NCI-H446 (cell line): Measurements from ENCODE around the gene POSTN.
"Not testable (repeated sequence)": the region's sequence is repeated elsewhere in the genome, so short reads cannot be mapped to it uniquely, and the experiment has no call there.

Experiments
- DNase-seq, 2 experiments: peaks; one replicate each; lab custom pipeline; 2025; lab: John Stamatoyannopoulos, UW

POSTN gene

DNA sequence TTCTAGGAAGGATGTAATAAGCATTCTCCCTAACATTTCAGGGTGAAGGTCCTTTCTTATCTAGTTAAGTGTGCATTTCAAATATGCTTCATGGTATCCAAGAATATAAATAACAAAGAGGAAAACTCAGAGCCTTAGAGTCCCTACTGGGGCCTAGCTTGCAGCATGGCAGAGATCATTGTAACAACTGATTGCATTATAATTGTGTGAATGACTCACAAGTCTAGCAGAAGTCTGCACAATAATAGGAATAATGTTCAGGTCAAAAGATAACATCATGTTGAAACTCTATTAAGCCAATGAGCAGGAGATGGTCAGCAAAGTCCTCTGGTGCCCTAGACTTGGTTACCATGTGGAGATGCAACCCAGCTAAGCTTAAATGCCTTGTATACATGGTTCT lies 3.4 kb downstream of the POSTN start:
- no peak for DNase-seq

DNA sequence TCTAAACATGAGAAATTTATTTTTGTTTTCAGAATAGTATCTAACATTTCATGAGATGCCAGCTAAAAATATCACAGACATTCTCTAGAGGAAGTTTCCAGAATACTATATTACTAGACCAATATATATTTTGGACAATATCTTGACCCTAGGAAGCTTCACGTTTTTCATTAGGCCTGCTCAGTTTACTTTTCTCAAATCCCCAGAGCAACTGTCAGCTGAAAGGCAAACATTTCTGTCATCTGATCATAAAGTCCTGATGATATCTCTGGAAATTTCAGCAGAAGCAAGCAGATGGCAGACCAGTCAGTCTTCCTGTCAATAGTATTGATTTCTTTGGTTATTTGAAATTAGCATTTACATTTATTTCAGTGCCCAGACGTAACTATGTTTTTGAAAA lies 4.0 kb downstream of the POSTN start:
- no peak for DNase-seq

DNA sequence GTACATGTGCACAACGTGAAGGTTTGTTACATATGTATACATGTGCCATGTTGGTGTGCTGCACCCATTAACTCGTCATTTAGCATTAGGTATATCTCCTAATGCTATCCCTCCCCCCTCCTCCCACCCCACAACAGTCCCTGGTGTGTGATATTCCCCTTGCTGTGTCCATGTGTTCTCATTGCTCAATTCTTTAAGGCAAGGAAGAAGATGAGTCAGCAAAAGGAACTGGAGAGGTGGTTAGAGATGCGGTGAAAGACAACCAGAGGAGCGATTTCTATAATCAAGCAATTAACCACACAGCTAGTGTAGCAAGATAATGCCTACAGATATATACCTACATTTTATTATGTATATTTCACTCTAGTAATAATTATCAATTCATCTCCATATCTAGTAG lies 9.2 kb downstream of the POSTN start:
- DNase-seq: not testable (repeated sequence)

DNA sequence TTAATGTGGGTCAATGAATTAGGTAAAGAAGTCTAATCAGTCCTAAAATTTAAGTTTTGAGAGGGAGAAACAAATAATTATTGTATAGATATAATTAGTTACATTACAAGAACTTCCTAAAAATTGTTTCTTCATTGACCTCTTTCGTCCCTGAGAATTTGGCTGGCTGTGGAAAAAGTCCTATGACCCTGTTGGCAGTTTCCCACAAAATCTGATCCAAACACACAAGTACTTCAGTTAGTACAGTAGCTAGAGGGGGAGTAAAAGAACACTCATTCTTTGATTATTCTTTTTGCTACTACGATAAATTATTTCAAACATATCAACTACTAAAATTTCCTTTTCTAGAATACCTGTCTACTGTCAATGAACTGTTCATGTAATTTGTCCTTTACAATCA lies 11.3 kb downstream of the POSTN start:
- no peak for DNase-seq

DNA sequence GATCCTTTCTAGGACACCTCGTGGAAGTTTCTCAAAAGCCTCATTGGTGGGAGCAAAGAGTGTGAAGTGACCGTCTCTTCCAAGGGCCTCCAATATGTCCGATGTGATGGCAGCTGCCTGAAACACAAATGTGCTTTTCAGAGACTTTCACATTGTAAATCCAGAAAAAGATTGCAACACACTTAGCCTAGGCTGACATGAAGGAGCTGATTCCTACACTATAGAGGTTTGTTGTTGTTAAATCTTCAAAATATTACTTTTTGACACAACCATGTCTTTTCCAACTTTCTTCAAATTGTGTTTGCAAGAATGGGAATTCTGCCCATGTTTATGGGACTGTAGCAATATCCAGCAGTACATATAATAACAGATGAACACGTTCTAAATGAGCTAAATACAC lies 12.4 kb downstream of the POSTN start:
- no peak for DNase-seq

DNA sequence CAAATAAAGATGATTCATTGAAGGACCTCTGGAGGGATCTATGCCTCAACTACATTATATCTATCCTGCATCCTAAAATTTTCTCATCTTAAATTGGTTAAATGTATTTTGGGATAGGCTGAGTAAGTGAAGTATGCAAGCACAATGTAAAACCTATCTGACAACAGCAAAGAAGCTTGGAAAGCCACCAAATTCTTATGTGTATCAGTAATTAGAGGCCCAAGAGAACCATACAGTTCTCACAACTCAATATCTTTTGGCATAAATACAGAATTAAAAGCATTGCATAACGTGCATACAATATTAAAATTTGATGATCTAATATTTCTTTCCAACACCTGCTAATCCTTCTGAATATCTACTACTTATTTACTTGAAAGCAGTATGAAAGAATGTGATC lies 13.0 kb downstream of the POSTN start:
- DNase-seq: no peak

- no peak for DNase-seq
These were observed 22.0 kb downstream of the POSTN start for GRCh38 chr13:37576601-37577000.

DNA sequence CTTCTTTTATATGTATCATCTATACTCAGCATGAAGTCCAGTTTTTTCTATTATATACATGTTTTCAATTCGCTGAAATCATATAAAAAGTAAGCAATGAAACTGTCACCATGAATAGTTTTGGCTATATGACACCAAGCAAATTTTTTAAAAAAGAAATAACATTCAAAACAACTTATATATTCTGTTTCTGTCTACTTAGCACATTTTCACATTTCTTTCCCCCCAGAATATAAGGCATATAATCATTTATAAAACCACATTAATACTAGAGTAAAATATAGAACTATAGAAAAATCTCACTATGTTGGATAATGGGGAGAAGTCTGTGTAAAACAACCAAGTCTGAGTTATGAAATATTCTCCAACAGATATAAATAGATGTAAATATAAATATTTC lies 33.1 kb downstream of the POSTN start:
- no peak for DNase-seq

- no peak for DNase-seq
These were observed 37.5 kb downstream of the POSTN start for GRCh38 chr13:37561031-37561430.

GRCh38 chr13:37560526-37560925 lies 38.0 kb downstream of the POSTN start:
- DNase-seq: no peak

DNA sequence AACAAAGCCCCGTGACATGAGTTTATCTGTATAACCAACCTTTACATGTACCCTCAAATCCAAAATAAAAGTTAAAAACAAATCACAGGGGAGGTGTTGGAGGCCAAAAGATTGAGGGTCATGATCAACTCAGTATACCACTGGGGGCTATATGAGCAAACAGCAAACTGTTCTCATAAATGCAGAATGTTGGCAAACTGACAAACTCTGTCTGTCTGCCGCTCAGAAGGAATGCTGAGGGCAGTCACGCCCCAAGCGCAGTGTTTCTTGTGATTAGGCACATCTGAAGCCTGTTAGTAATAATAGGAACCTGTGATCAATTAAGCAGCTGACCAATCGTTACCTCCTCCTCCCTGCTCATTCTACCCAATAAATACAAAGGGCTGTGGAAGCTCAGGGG lies 39.8 kb downstream of the POSTN start:
- DNase-seq: not testable (repeated sequence)

DNA sequence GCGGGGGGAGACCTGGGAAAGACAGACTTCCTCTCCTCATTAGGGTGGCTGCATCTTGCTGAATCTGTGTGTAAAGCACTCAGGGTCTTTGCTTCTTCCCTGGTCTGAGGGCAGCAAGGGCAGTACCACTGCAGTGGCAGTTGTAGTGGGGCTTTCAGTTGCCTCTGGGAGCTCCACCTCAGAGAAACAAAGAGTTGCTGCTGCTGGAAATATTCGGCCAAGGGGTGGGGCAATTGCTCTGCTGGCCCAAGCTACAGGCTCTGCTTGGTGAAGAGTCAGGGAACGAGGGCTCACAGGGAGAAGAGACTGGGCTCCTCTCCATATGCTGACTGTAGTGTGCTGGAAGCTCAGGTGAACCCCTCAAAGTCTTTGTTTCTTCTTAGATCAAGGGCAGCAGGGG lies 52.5 kb downstream of the POSTN start:
- DNase-seq: no peak

GRCh38 chr13:37544995-37545394 lies 53.6 kb downstream of the POSTN start:
- DNase-seq: no peak

DNA sequence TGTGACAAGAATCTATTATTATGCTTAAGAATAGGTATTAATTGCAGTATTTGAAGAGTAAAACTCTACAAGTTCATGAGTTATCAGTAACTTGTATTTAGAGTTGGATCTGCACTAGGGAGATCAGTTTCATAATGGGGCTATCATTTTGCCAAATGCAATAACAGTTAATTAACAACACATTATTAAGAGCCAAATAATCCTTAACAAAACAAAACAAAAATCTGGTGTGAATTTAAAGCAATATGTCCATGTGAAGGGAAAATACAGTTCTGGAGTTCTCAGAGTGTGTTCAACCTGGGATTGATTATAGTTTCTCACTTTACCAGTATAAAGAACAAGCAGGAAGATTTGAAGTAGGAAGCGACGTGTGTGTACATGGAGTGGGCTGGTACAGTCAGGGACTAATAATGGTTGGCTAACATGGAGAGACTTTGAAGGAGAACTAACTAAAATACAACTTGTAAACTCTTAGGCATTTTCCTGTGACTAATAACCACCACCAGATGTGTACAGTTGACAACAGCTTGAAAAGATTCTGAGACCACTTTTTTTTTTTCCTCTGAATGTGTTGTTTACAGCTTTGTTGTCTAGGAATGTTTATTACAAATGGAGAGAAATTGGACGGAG lies 58.5 kb downstream of the POSTN start:
- DNase-seq: no peak

- no peak for DNase-seq
These were observed 59.4 kb downstream of the POSTN start for GRCh38 chr13:37539170-37539569.

DNA sequence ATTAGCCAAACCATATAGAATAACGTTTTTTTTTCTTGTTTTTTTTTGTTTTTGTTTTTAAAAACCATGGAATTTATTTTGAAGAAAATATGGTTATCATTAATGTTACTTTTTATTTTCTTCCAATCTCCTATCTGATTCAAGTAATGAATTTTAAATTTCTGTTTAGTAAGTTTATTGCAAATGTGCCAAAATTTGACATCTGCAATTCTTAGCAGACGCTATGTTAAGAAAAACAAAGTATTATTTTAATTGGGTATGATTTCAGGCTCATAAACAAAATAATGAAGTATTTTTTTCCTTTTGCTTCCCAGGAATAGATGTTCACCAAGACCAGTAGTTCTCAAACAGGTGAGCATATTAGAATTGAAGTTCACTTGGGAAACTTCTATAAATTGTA lies 63.1 kb downstream of the POSTN start:
- DNase-seq: no peak

DNA sequence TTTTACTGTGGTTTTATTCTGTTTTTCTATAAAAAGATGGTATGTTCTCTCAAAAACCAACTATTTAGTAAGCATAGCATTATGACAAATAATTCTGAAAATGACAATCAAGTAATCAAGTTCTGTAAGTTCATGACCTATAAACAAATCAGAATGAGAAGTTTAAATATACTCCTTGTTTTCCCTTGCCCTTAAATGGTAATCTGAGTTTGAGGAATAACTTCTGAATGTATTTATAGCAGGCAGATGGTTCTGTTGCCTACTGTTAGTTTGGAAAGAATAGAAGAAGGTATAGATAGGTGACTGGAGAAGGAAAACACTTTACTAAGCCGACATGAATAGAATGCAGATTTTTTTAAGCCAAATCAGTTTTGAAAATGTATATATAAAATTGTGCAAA lies 63.9 kb downstream of the POSTN start:
- no peak for DNase-seq

GRCh38 chr13:37534181-37534580 lies 64.4 kb downstream of the POSTN start:
- DNase-seq: no peak

DNA sequence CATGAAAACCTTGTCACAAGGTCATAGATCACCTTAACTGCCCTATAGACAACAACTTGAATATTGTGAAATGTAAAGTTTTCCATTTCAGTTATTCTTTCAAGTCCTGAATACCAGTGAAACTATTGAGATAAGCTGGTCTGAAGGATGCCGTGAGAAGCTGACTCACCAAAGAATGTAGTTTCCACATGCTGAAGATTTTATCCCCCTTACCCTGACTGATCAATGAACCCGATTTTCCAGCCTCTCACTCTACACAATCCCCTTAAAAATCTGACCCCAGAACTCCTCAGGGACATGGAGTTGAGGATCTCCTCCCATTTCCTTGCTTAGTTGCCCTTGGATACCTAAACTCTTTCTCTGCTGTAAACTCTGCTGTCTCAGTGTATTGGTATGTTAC lies 67.5 kb downstream of the POSTN start:
- DNase-seq: no peak

- no peak for DNase-seq
These were observed 68.7 kb downstream of the POSTN start for GRCh38 chr13:37529751-37530385.

- peak in 1 of 2 experiments; percentile 60 for DNase-seq
These were observed 71.7 kb downstream of the POSTN start for GRCh38 chr13:37526710-37527473.

DNA sequence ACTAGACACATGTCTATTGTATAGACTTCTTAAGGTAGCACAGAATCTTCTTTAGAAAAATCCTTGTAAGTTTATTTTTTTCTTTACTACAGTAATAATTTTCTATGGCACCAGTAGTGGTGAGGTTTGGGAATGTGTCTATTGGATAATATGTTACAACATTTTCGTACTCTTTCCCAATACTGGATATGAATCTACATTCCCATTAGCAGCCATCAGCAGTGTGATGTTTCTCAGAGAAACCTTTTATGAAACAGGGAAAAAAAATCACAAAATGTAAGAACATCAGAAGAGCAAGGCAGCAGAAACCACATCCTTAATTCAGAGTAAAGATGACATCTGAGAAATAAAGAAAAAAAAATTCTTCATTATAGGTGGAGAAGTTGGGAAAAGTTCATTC lies 83.3 kb downstream of the POSTN start:
- no peak for DNase-seq
